AG04450 (cell line): Measurements from ENCODE around the gene PPP2R5E. TPM values are rescaled to one million over a fixed set of nuclear protein-coding genes. Genes with fewer than 3 reads are reported as not detected.

Source experiments
- CTCF ChIA-PET: fragments of 300-600, 350-600 bp; formaldehyde crosslinking; extraction: SDS; loops from one replicate; lab custom pipeline; 2022; ENCODE audit warnings: antibody characterized with exemption, inconsistent platforms; lab: Charles Lee
- POLR2A ChIA-PET: fragments of 350-600 bp; formaldehyde crosslinking; extraction: SDS; loops from one replicate; lab custom pipeline; 2021; ENCODE audit warnings: antibody characterized with exemption, inconsistent platforms; lab: Yijun Ruan, JAX
- DNase-seq: peaks from one replicate; pipeline ENCODE4 v3.0.0-alpha.2; 2011; ENCODE audit warnings: low read depth, low spot score
- H3K27ac ChIP-seq: one replicate; pipeline ENCODE4 v1.5.1; 2012; ENCODE audit warnings: low read depth, low read length, control low read depth
- H3K27me3 ChIP-seq: one replicate; pipeline ENCODE4 v1.6.0; 2012; ENCODE audit warnings: low read length; ENCODE audit not compliant: control insufficient read depth, insufficient read depth
- H3K4me3 ChIP-seq: 2 replicates; pipeline ENCODE4 v1.5.1; 2011; ENCODE audit warnings: mild to moderate bottlenecking, low read depth, low read length, control low read depth
- H3K9me3 ChIP-seq: 2 replicates; pipeline ENCODE4 v1.5.1; 2012; ENCODE audit warnings: low read length; ENCODE audit not compliant: control insufficient read depth, insufficient read depth
- CTCF ChIP-seq: IDR thresholded peaks from 2 replicates; pipeline ENCODE4 v1.5.1; 2011; ENCODE audit warnings: low read depth, low read length, control low read depth, inconsistent platforms
- polyA plus RNA-seq: library from polyadenylated mRNA; depleted of rRNA; stranded (reverse); fragments of >200 nt; gene quantifications from 2 replicates; pipeline ENCODE4 v1.2.3, GENCODE V29; 2011; rRNA removed
- small RNA-seq: library from RNA; depleted of rRNA; stranded (forward); fragments of <200 nt; gene quantifications from one replicate; pipeline ENCODE3, GENCODE V24; 2012; ENCODE audit warnings: low read depth; ENCODE audit not compliant: insufficient read length

The PPP2R5E gene
- polyA plus RNA-seq, 1 experiment, result 20.3 TPM

- Histone ChIP-seq H3K27me3 (no peaks in the 10 kb centered on the region), H3K27ac (no peak overlapping the region), H3K9me3 (no peaks in the 10 kb centered on the region; the same call in none of the 2 replicates), H3K4me3 (no peak overlapping the region)
- no peak for TF ChIP-seq CTCF
- ChIA-PET CTCF (interaction anchor here (1.7 kb wide), 1 partner anchor 13 kb away, joined by 4 read pairs; no protein-coding TSS in a partner anchor), POLR2A (no interaction called here)
- DNase-seq, result no peak
These were observed 220.7 kb downstream of the PPP2R5E start for GRCh38 chr14:63322472-63322871.

Small RNA genes within 50 kb of the gene (small RNA-seq; reads per million reads assigned to genes)
- gene RF00601, result not detected

Other genes with a start within 250 kb of the PPP2R5E start
- gene GPHB5, start 224.4 kb downstream of the PPP2R5E start, polyA plus RNA-seq, result not detected in 2 replicates
- gene WDR89, start 98.5 kb upstream of the PPP2R5E start, polyA plus RNA-seq, result 6.1 and 9.4 TPM in 2 replicates
- 10.0 and 14.5 TPM in 2 replicates for gene SGPP1, start 184.7 kb upstream of the PPP2R5E start, polyA plus RNA-seq